ENCODE results near the gene G3BP1. TPM values are rescaled to one million over a fixed set of nuclear protein-coding genes. Genes with fewer than 3 reads are reported as not detected.

G3BP1 gene
- total and polyA plus RNA-seq, 2 of the 13 experiments (the other 11 are each of a cell fraction or from before 2014, with no cell fraction given), result 36.7 to 320 TPM

- TF ChIP-seq GTF2F1 (IDR thresholded peaks at IDR 0.05; ENCODE audit: low read length), result no peak
- TF ChIP-seq KLF9 (CRISPR knock-in tag; IDR thresholded peaks at IDR 0.05; ENCODE audit: low read depth), result no peak
- TF ChIP-seq SAP130 (CRISPR knock-in tag; IDR thresholded peaks at IDR 0.05; ENCODE audit: low read depth), result peak; percentile 24
- TF ChIP-seq PITX1 (CRISPR knock-in tag; IDR thresholded peaks at IDR 0.05), result no peak
- no peak for TF ChIP-seq CTCF (CRISPR knock-in tag; IDR thresholded peaks at IDR 0.05)
- no peak for TF ChIP-seq ZNF766 (CRISPR knock-in tag; IDR thresholded peaks at IDR 0.05; ENCODE audit: borderline replicate concordance)
- TF ChIP-seq ZNF296 (CRISPR knock-in tag; conservative IDR thresholded peaks at IDR 0.05), result no peak
- no peak for TF ChIP-seq GATA4 (IDR thresholded peaks at IDR 0.05; ENCODE audit: borderline replicate concordance, low read depth)
- no peak for TF ChIP-seq ZNF724P (CRISPR knock-in tag; IDR thresholded peaks at IDR 0.05; ENCODE audit: borderline replicate concordance)
- no peak for TF ChIP-seq ZZZ3 (CRISPR knock-in tag; IDR thresholded peaks at IDR 0.05; ENCODE audit: borderline replicate concordance)
- TF ChIP-seq IKZF4 (CRISPR knock-in tag; IDR thresholded peaks at IDR 0.05; ENCODE audit: borderline replicate concordance, low read depth, not compliant biosample characterization), result peak; percentile 32
- TF ChIP-seq IKZF5 (CRISPR knock-in tag; IDR thresholded peaks at IDR 0.05), result no peak
- no peak for TF ChIP-seq ZNF747 (CRISPR knock-in tag; IDR thresholded peaks at IDR 0.05; ENCODE audit: borderline replicate concordance)
- 0 out of 2 replicates have a peak, but pooled peaks have one; percentile 36 for TF ChIP-seq ZNF256 (CRISPR knock-in tag; conservative IDR thresholded peaks at IDR 0.05)
- TF ChIP-seq RERE (CRISPR knock-in tag; IDR thresholded peaks at IDR 0.05; ENCODE audit: low read depth), result no peak
- no peak for TF ChIP-seq ZGPAT (CRISPR knock-in tag; IDR thresholded peaks at IDR 0.05)
- no peak for TF ChIP-seq ZNF652 (CRISPR knock-in tag; IDR thresholded peaks at IDR 0.05; ENCODE audit: borderline replicate concordance, low read depth)
- TF ChIP-seq NFE2 (CRISPR knock-in tag; IDR thresholded peaks at IDR 0.05), result no peak
- TF ChIP-seq KAT7 (CRISPR knock-in tag; IDR thresholded peaks at IDR 0.05; ENCODE audit: borderline replicate concordance), result peak; percentile 20; the same call in 1 of the 2 replicates
Measured at GRCh38 chr5:151772029-151772845, 483 bp downstream of the G3BP1 start (continued).

Data from HepG2 (cell line).